GM04504 (cell line): Measurements from ENCODE around the gene DNAJC4.

ENCODE experiments used
- DNase-seq: peaks from one replicate; pipeline ENCODE4 v3.0.0-alpha.2; 2012; ENCODE audit warnings: low read depth

The DNAJC4 gene

GRCh38 chr11:64259533-64260067, 29.3 kb downstream of the DNAJC4 start:
- no peak for DNase-seq

- DNase-seq, result no peak
These were observed 29.9 kb downstream of the DNAJC4 start for GRCh38 chr11:64260147-64260708.

DNA sequence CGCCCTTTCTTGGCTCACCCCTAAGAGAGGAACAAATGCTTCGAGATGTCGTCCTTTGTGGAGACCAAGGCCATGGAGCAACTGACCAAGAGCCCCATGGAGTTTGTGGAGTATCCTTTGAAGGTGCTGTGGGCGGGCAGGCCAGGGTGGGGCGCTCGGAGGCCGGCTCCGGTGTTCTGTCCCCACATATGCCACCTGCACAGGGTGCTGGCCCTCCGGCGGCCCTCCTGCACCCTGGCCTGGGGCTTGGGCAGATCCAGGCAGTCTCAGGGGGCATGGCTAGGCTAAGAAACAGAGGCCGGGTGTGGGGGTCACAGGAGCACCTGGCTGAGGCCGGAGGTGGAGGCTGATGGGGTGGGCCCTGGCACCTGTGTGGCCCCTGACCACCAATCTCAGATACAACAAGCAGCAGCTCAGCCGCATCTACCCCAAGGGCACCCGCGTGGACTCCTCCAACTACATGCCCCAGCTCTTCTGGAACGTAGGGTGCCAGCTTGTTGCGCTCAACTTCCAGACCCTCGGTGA, 31.3 kb downstream of the DNAJC4 start:
- no peak for DNase-seq

DNA sequence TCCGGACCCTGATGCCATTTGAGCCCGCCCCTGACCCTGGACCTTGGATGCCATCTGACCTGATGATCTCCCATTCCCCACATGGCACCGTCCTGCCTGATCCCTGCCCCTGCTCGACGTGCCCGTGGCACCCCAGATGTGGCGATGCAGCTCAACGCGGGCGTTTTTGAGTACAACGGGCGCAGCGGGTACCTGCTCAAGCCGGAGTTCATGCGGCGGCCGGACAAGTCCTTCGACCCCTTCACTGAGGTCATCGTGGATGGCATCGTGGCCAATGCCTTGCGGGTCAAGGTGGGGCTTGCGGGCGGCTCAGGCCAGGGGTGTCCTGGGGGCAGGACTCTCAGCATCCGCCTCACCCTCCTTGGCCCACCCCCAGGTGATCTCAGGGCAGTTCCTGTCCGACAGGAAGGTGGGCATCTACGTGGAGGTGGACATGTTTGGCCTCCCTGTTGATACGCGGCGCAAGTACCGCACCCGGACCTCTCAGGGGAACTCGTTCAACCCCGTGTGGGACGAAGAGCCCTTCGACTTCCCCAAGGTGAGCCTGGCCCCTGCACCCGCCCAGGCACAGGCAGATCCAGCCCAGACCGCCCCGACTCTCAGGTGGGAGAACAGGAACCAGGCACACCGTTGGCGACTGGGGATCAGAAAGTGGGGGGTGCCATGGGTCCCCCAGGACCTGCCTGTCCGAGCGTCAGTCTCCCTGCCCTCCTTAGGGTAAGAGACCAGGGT, 32.1 kb downstream of the DNAJC4 start:
- DNase-seq, result no peak

DNA sequence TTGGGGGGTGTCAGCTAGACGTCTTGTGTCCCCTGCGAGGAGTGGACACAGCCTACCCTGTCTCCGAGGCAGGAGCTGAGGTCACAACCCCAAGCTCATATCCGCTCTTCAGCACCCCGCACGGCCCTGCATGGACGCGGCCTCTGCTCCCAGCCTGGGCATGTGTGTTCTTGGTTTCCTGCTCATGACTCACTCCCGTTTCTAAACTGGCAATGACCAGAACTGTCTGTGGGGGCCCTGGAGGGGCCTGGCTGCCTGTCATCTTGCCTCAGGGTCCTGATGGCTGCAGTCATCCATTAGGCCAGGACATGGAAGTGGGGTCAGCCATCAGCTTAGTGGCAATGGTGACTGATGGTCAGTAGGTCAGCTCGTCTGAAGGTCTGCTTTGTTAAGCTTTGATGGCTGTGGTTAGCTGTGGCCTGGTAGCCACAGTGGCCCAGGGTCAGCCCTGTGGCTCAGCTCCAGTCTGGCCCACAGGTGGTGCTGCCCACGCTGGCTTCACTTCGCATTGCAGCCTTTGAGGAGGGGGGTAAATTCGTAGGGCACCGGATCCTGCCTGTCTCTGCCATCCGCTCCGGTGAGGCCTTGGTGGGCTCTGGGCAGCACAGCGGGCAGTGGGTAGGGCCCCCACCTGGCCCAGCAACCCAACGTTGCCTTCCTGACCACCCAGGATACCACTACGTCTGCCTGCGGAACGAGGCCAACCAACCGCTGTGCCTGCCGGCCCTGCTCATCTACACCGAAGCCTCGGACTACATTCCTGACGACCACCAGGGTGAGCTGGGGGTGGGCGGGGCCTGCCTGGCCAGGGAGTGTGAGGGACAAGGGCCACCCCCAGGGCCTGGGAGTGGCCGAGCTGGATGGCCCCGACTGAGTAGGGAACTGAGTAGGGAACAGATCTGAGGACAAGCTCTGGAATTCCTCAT, 32.9 kb downstream of the DNAJC4 start:
- DNase-seq, result no peak

- no peak for DNase-seq
These were observed 33.6 kb downstream of the DNAJC4 start for GRCh38 chr11:64263947-64264317.

- no peak for DNase-seq
These were observed 34.1 kb downstream of the DNAJC4 start for GRCh38 chr11:64264371-64264852.

- DNase-seq, result no peak
These were observed 35.1 kb downstream of the DNAJC4 start for GRCh38 chr11:64265176-64266160.

GRCh38 chr11:64266339-64266738, 36.0 kb downstream of the DNAJC4 start:
- no peak for DNase-seq

DNA sequence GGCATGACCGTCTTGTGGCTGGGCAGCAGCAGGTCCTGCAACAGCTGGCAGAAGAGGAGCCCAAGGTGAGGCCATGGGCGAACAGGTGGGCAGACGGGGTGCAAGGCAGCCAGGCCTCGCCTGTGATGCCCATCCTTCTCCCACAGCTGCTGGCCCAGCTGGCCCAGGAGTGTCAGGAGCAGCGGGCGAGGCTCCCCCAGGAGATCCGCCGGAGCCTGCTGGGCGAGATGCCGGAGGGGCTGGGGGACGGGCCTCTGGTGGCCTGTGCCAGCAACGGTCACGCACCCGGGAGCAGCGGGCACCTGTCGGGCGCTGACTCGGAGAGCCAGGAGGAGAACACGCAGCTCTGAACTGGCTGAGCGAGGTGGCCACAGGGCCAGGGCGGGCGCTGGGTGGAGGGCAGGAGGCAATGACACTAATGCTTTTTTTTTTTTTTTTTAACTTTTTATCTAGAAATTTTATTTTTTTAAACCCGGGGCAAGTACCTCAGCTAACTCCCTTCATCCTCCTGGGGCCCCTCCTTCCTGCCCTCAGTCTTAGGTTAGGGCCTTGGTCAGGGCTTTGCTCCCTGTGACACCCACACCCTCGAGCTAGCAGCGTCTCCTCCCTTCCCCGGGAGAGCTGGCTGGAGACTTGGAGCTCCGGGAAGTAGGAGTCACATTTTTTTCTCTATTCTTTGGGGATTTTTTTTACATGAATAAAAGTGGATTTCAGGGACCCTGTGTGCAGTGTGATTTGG, 37.0 kb downstream of the DNAJC4 start:
- no peak for DNase-seq

GRCh38 chr11:64268025-64268892, 37.9 kb downstream of the DNAJC4 start:
- DNase-seq, result no peak

- DNase-seq, result no peak
These were observed 38.7 kb downstream of the DNAJC4 start for GRCh38 chr11:64268893-64269539.

DNA sequence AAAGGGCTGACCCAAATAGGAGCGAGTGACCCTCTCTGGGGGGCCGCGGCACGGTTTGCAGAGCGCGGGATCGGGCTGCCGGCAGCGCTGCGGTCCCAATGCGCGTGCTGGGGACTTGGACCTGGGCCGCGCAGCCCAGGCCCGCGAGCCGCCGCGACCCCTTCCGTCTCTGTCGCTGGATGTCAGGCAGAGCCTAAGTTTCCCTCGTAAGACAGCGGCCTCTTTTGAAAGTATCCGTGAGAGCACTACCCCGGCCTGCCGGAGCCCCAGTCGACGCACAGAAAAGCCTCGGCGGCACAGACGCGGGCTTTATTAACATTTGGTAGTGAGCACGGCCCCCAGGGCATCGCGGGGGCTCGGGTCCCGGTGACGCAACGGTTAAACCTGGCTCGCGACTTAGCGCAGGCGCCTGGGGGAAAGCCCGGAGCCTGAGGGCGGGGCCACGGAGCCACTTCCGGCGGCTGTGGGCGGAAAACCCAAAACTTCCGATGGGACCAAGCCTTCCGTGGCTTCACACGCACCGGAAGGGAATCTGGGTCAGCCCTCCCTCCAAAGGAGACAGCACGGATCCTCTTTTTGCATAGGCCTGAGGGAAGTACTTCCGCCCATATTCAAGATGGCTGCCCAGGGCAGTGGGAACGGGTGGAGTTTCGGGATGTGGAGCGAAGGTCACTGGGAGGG, 39.3 kb downstream of the DNAJC4 start:
- DNase-seq, result peak; percentile 100

GRCh38 chr11:64275031-64275800, 44.9 kb downstream of the DNAJC4 start:
- no peak for DNase-seq

- DNase-seq, result no peak
These were observed 45.5 kb downstream of the DNAJC4 start for GRCh38 chr11:64275841-64276240.

GRCh38 chr11:64276653-64277431, 46.5 kb downstream of the DNAJC4 start:
- no peak for DNase-seq
